ENCODE measurements around the gene FIGN.

GRCh38 chr2:163607630-163608029 is 128.2 kb downstream of the FIGN start:
- no peak for TF ChIP-seq POLR2A (IDR thresholded peaks at IDR 0.05; ENCODE audit: low read depth, low read length)
- TF ChIP-seq POLR2AphosphoS5 (IDR thresholded peaks at IDR 0.05; ENCODE audit: low read depth, low read length), result no peak

Data from GM12892 (cell line).